H1 (cell line): Measurements from ENCODE around the gene TSC22D1. TPM values are rescaled to one million over a fixed set of nuclear protein-coding genes. Genes with fewer than 3 reads are reported as not detected.

ENCODE experiments used
- CTCF ChIA-PET: fragments of 300-600 bp; sonication (Branson Sonifier 250); formaldehyde crosslinking; loops from one replicate; lab custom pipeline; 2021; ENCODE audit not compliant: partially characterized antibody; lab: Charles Lee
- POLR2A ChIA-PET: fragments of 300-600 bp; sonication (Branson Sonifier 250); formaldehyde crosslinking; loops from one replicate; lab custom pipeline; 2021; ENCODE audit warnings: inconsistent platforms; ENCODE audit not compliant: partially characterized antibody; lab: Charles Lee
- DNase-seq, 2 experiments: peaks; one replicate each; pipeline versions ENCODE4 v3.0.0 to v3.0.0-alpha.2; 2010 to 2022; ENCODE audit warnings: low spot score in 2 of 2, low read depth in 1 of 2, mixed read lengths in 1 of 2
- FAIRE-seq: peaks from 2 replicates; lab custom pipeline; 2011; peaks lifted over from hg19 to GRCh38; lab: Jason Lieb, UNC
- H2AFZ ChIP-seq: 2 replicates; pipeline ENCODE4 v1.8.1; 2012; ENCODE audit warnings: low read length, inconsistent platforms
- H2AK5ac ChIP-seq: 2 replicates; pipeline ENCODE4 v1.6.1; 2013; ENCODE audit warnings: low read depth, low read length
- H2BK120ac ChIP-seq: replicated peaks from 2 replicates; pipeline ENCODE3; 2013; ENCODE audit warnings: low read depth, low read length, inconsistent platforms
- H2BK12ac ChIP-seq: 2 replicates; pipeline ENCODE4 v1.6.1; 2013; ENCODE audit warnings: low read depth, low read length
- H2BK15ac ChIP-seq: 2 replicates; pipeline ENCODE4 v1.6.1; 2013; ENCODE audit warnings: low read length
- H2BK20ac ChIP-seq: 2 replicates; pipeline ENCODE4 v1.6.1; 2013; ENCODE audit warnings: low read length
- H2BK5ac ChIP-seq: 2 replicates; pipeline ENCODE4 v1.6.1; 2013; ENCODE audit warnings: low read depth, low read length
- H3K14ac ChIP-seq: 2 replicates; pipeline ENCODE4 v1.6.1; 2013; ENCODE audit warnings: inconsistent platforms; ENCODE audit not compliant: insufficient read length
- H3K18ac ChIP-seq: 2 replicates; pipeline ENCODE4 v1.6.1; 2013; ENCODE audit warnings: low read length; ENCODE audit errors: extremely low read depth
- H3K23ac ChIP-seq: 2 replicates; pipeline ENCODE4 v1.6.1; 2013; ENCODE audit warnings: inconsistent platforms; ENCODE audit not compliant: insufficient read length
- H3K23me2 ChIP-seq: 2 replicates; pipeline ENCODE4 v1.6.1; 2013; ENCODE audit warnings: low read depth, low read length
- H3K27ac ChIP-seq: 2 replicates; pipeline ENCODE4 v1.6.1; 2011; ENCODE audit warnings: low read depth, low read length, inconsistent platforms
- H3K27me3 ChIP-seq, 4 experiments: replicated peaks in 1 of 4; 1 replicate in 1 of 4; 2 replicates in 3 of 4; pipeline versions ENCODE4 v1.6.1 to v1.8.1; 2011 to 2013; ENCODE audit warnings: low read length in 3 of 4, mild to moderate bottlenecking in 3 of 4, inconsistent platforms in 2 of 4, mixed read lengths in 2 of 4, moderate library complexity in 1 of 4; ENCODE audit not compliant: control insufficient read depth in 3 of 4, insufficient read depth in 3 of 4; ENCODE audit errors: extremely low read depth in 1 of 4
- H3K36me3 ChIP-seq, 4 experiments: 2 replicates each; pipeline versions ENCODE4 v1.6.1 to v1.8.1; 2011 to 2013; ENCODE audit warnings: mild to moderate bottlenecking in 4 of 4, low read length in 3 of 4, moderate library complexity in 2 of 4, control low read depth in 1 of 4, inconsistent platforms in 1 of 4; ENCODE audit not compliant: insufficient read depth in 4 of 4, control insufficient read depth in 2 of 4
- H3K4ac ChIP-seq: replicated peaks from 2 replicates; pipeline ENCODE3; 2013; ENCODE audit warnings: low read length, low read depth, mixed read lengths, inconsistent platforms; ENCODE audit not compliant: insufficient read length
- H3K4me1 ChIP-seq, 4 experiments: replicated peaks in 1 of 4; 1 replicate in 1 of 4; 2 replicates in 3 of 4; pipeline versions ENCODE4 v1.6.1 to v1.8.1; 2011 to 2013; ENCODE audit warnings: low read length in 3 of 4, inconsistent platforms in 2 of 4, mixed read lengths in 1 of 4; ENCODE audit not compliant: insufficient read depth in 4 of 4, control insufficient read depth in 3 of 4
- H3K4me2 ChIP-seq, 2 experiments: 2 replicates each; pipeline versions ENCODE4 v1.6.1 to v1.8.1; 2011 to 2013; ENCODE audit warnings: low read depth in 2 of 2, low read length in 2 of 2, control low read depth in 1 of 2, inconsistent platforms in 1 of 2, mild to moderate bottlenecking in 1 of 2; ENCODE audit not compliant: insufficient read depth in 1 of 2
- H3K4me3 ChIP-seq, 4 experiments: fragments of 200-600, 300-600 bp in 1 of 4; sonication (generic), shearing (Covaris generic), sonication (Bioruptor Twin) in 1 of 4; 2 replicates each; pipeline versions ENCODE4 v1.5.1 to v1.8.1; 2011 to 2016; ENCODE audit warnings: low read length in 4 of 4, low read depth in 3 of 4, control low read depth in 2 of 4, inconsistent platforms in 2 of 4, mild to moderate bottlenecking in 2 of 4, mixed read lengths in 1 of 4, moderate library complexity in 1 of 4; ENCODE audit not compliant: insufficient read depth in 2 of 4; ENCODE audit errors: extremely low read depth in 1 of 4
- H3K56ac ChIP-seq: replicated peaks from 2 replicates; pipeline ENCODE3; 2013; ENCODE audit warnings: low read depth, mild to moderate bottlenecking, mixed read lengths, low read length, inconsistent platforms; ENCODE audit not compliant: insufficient read length
- H3K79me1 ChIP-seq: 2 replicates; pipeline ENCODE4 v1.6.1; 2013; ENCODE audit warnings: low read depth, low read length, control low read depth
- H3K79me2 ChIP-seq, 2 experiments: 2 replicates each; pipeline versions ENCODE4 v1.6.1 to v1.8.1; 2012 to 2013; ENCODE audit warnings: low read length in 2 of 2, mild to moderate bottlenecking in 2 of 2, inconsistent platforms in 1 of 2; ENCODE audit not compliant: insufficient read depth in 2 of 2, control insufficient read depth in 1 of 2
- H3K9ac ChIP-seq, 4 experiments: replicated peaks in 1 of 4; 1 replicate in 1 of 4; 2 replicates in 3 of 4; pipeline versions ENCODE4 v1.6.1 to v1.8.1; 2011 to 2013; ENCODE audit warnings: low read depth in 3 of 4, low read length in 3 of 4, control low read depth in 2 of 4, mild to moderate bottlenecking in 2 of 4, moderate library complexity in 2 of 4, inconsistent platforms in 1 of 4; ENCODE audit errors: extremely low read depth in 1 of 4
- H3K9me3 ChIP-seq, 2 experiments: 2 replicates each; pipeline versions ENCODE4 v1.6.1 to v1.8.1; 2012 to 2013; ENCODE audit warnings: mild to moderate bottlenecking in 2 of 2, moderate library complexity in 2 of 2, control low read depth in 1 of 2, inconsistent platforms in 1 of 2, low read depth in 1 of 2, low read length in 1 of 2, mixed read lengths in 1 of 2; ENCODE audit not compliant: insufficient read depth in 2 of 2
- H4K20me1 ChIP-seq, 2 experiments: replicated peaks in 1 of 2; 2 replicates each; pipeline versions ENCODE3 to v1.8.1; 2011 to 2013; ENCODE audit warnings: inconsistent platforms in 2 of 2, low read length in 2 of 2, mild to moderate bottlenecking in 1 of 2; ENCODE audit not compliant: insufficient read depth in 2 of 2, control insufficient read depth in 1 of 2
- H4K5ac ChIP-seq: 2 replicates; pipeline ENCODE4 v1.6.1; 2013; ENCODE audit warnings: low read length, low read depth, mixed read lengths, inconsistent platforms; ENCODE audit not compliant: insufficient read length
- H4K8ac ChIP-seq: 2 replicates; pipeline ENCODE4 v1.8.0; 2013; ENCODE audit warnings: mild to moderate bottlenecking, moderate library complexity, low read length, inconsistent platforms; ENCODE audit not compliant: insufficient read depth; ENCODE audit errors: extremely low read depth
- H4K91ac ChIP-seq: replicated peaks from 2 replicates; pipeline ENCODE3; 2013; ENCODE audit warnings: low read length, mixed read lengths, inconsistent platforms; ENCODE audit not compliant: insufficient read length
- CTBP2 ChIP-seq: IDR thresholded peaks from 2 replicates; pipeline ENCODE4 v1.7.0; 2011; ENCODE audit warnings: borderline replicate concordance, mild to moderate bottlenecking, moderate library complexity, mixed read lengths, low read length; ENCODE audit not compliant: insufficient read depth, insufficient read length
- CTCF ChIP-seq, 3 experiments: IDR thresholded peaks; 1 replicate in 2 of 3; 2 replicates in 1 of 3; pipeline versions ENCODE4 v1.5.1 to v1.6.1; 2011; ENCODE audit warnings: low read length in 3 of 3, mild to moderate bottlenecking in 3 of 3, inconsistent platforms in 2 of 3, low read depth in 1 of 3, moderate library complexity in 1 of 3; ENCODE audit not compliant: insufficient read depth in 1 of 3; ENCODE audit errors: control extremely low read depth in 1 of 3
- FOSL1 ChIP-seq: IDR thresholded peaks from 2 replicates; pipeline ENCODE4 v1.6.1; 2011; ENCODE audit warnings: mild to moderate bottlenecking, low read depth, low read length, moderate library complexity; ENCODE audit not compliant: insufficient read depth
- MAFK ChIP-seq: IDR thresholded peaks from 2 replicates; pipeline ENCODE4 v1.6.1; 2012; ENCODE audit warnings: low read depth, mild to moderate bottlenecking, improper control_type of control experiment, low read length
- NRF1 ChIP-seq: IDR thresholded peaks from 2 replicates; pipeline ENCODE4 v1.6.1; 2011; ENCODE audit warnings: mild to moderate bottlenecking, low read depth, low read length, improper control_type of control experiment
- POLR2AphosphoS5 ChIP-seq: IDR thresholded peaks from 2 replicates; pipeline ENCODE4 v1.6.1; 2011; ENCODE audit warnings: low read depth, low read length
- RBBP5 ChIP-seq: IDR thresholded peaks from 2 replicates; pipeline ENCODE4 v1.7.1; 2012; ENCODE audit warnings: low read depth, mild to moderate bottlenecking, inconsistent platforms, low read length, moderate library complexity, borderline replicate concordance
- RFX5 ChIP-seq: IDR thresholded peaks from 2 replicates; pipeline ENCODE4 v1.6.1; 2011; ENCODE audit warnings: low read depth, low read length, improper control_type of control experiment, borderline replicate concordance
- SAP30 ChIP-seq: fragments of 300-600 bp; sonication (generic); IDR thresholded peaks from 2 replicates; pipeline ENCODE4 v1.7.1; 2012; ENCODE audit warnings: low read length, moderate library complexity, mild to moderate bottlenecking, inconsistent platforms; ENCODE audit not compliant: insufficient read depth, insufficient replicate concordance
- SRF ChIP-seq: IDR thresholded peaks from 2 replicates; pipeline ENCODE4 v1.6.1; 2011; ENCODE audit warnings: mild to moderate bottlenecking, low read depth, low read length, moderate library complexity
- TEAD4 ChIP-seq: IDR thresholded peaks from 2 replicates; pipeline ENCODE4 v1.6.1; 2012; ENCODE audit warnings: low read depth, low read length, inconsistent platforms, mixed read lengths
- WGBS, 2 experiments: shearing (Covaris generic) in 1 of 2; methylation state at CpG; one replicate each; pipeline versions ENCODE4 v1.1.6 to v1.1.7; 2013 to 2015; ENCODE audit warnings: low lambda C conversion rate in 2 of 2, mixed read lengths in 2 of 2, inconsistent platforms in 1 of 2, low coverage in 1 of 2, missing lambda C conversion rate in 1 of 2; ENCODE audit not compliant: insufficient replicate concordance in 2 of 2, insufficient coverage in 1 of 2, insufficient read length in 1 of 2; ENCODE audit errors: extremely low coverage in 1 of 2, missing lambda C conversion rate in 1 of 2; 5-methylcytosine and 5-hydroxymethylcytosine counted together
- polyA plus RNA-seq, 7 experiments: library from polyadenylated mRNA; depleted of rRNA in 3 of 7; stranded (reverse) in 5 of 7; unstranded in 2 of 7; fragments of >200 nt in 5 of 7; fragments of 200-250 nt in 2 of 7; gene quantifications; 1 replicate in 5 of 7; 2 replicates in 1 of 7; 4 replicates in 1 of 7; pipeline versions ENCODE4 v1.2.1 to v1.2.3, GENCODE V29; 2011 to 2013; ENCODE audit warnings: missing spikeins in 2 of 7, mixed read lengths in 2 of 7
- total RNA-seq: library from RNA; stranded (reverse); fragmentation: NEBNext Ultra II Directional; extraction: Animal tissue kit (Norgen Biotek cat#: 25700); gene quantifications from 2 replicates; pipeline ENCODE4 v1.2.1, GENCODE V29; 2021

The TSC22D1 gene
- total and polyA plus RNA-seq, 2 of the 8 experiments (the other 6 are each of a cell fraction or from before 2014, with no cell fraction given) = 52.6 to 80.9 TPM

GRCh38 chr13:44543369-44543768, 32.8 kb downstream of the TSC22D1 start:
- peaks cover 0 to 63% of the 10 kb centered on the region in 2 experiments; a peak in 2 of 4 replicates for H3K79me2 ChIP-seq
- WGBS, 2 experiments = 84% methylated on average over 3 of the region's 3 CpGs; no CpG with 5 or more reads in 1 of the 2 experiments
- no peaks in the 10 kb centered on the region for H3K9me3 ChIP-seq
- TF ChIP-seq NRF1 (no peak), MAFK (no peak), FOSL1 (no peak), RFX5 (no peak), TEAD4 (no peak), SAP30 (no peak), CTCF (IDR thresholded peaks at IDR 0.05; ENCODE audit: control extremely low read depth in 1 of 3, insufficient read depth in 1 of 3, low read depth in 1 of 3, low read length in 3 of 3) (no peak), POLR2AphosphoS5 (no peak), SRF (no peak), RBBP5 (no peak), CTBP2 (no peak)

More at GRCh38 chr13:44543369-44543768, 32.8 kb downstream of the TSC22D1 start:
- no peak overlapping the region for H2BK15ac ChIP-seq
- H3K4me3 ChIP-seq = no peak overlapping the region
- ChIA-PET POLR2A (no interaction called here), CTCF (interaction anchor here (1.3 kb wide), 1 partner anchor 70 kb away, joined by 4 read pairs; no protein-coding TSS in a partner anchor)
- no peaks in the 10 kb centered on the region for H3K27me3 ChIP-seq
- H2AFZ ChIP-seq = no peak overlapping the region
- no peak overlapping the region for H3K56ac ChIP-seq
- peaks cover 0 to 6% of the 10 kb centered on the region in 2 experiments for H4K20me1 ChIP-seq
- H3K9ac ChIP-seq = no peak overlapping the region
- H3K27ac ChIP-seq = no peak overlapping the region
- FAIRE-seq (no peak), DNase-seq (no peak)
- no peak overlapping the region for H4K8ac ChIP-seq
- no peaks in the 10 kb centered on the region for H3K23me2 ChIP-seq
- no peak overlapping the region for H3K23ac ChIP-seq
- H3K4me1 ChIP-seq = no peaks in the 10 kb centered on the region
- no peak overlapping the region for H2BK20ac ChIP-seq
- no peak overlapping the region for H2BK120ac ChIP-seq
- no peak overlapping the region for H4K91ac ChIP-seq
- H3K36me3 ChIP-seq = peaks cover 0 to 17% (median 1%) of the 10 kb centered on the region in 4 experiments; a peak in 4 of 8 replicates
- no peak overlapping the region for H3K4me2 ChIP-seq
- no peak overlapping the region for H4K5ac ChIP-seq
- H2AK5ac ChIP-seq = no peak overlapping the region
- no peaks in the 10 kb centered on the region for H3K79me1 ChIP-seq
- H3K4ac ChIP-seq = no peak overlapping the region
- no peak overlapping the region for H2BK5ac ChIP-seq
- no peak overlapping the region for H3K14ac ChIP-seq
- H3K18ac ChIP-seq = no peak overlapping the region
- no peak overlapping the region for H2BK12ac ChIP-seq
